IMR-90 (cell line): ENCODE measurements around the gene PDZRN3. TPM values are rescaled to one million over a fixed set of nuclear protein-coding genes. Genes with fewer than 3 reads are reported as not detected.

Experiments
- ATAC-seq: fragments of 200-7000 bp; cut with Tn5 transposase; 2 replicates; pipeline ENCODE4 v1.9.1; 2020; ENCODE audit warnings: low read depth, mild to moderate bottlenecking, moderate library complexity
- BruUV-seq: library from RNA; stranded (reverse); fragments of 400-500 nt; replicated peaks from 2 replicates; lab custom pipeline; 2021; lab: Mats Ljungman, UMichigan
- CTCF ChIA-PET: fragments of 300-600 bp; formaldehyde crosslinking; extraction: SDS; loops from one replicate; lab custom pipeline; 2021; ENCODE audit warnings: antibody characterized with exemption; lab: Yijun Ruan, JAX
- POLR2A ChIA-PET: fragments of 300-600 bp; sonication (Branson Sonifier 250); formaldehyde crosslinking; loops from one replicate; lab custom pipeline; 2022; ENCODE audit warnings: antibody characterized with exemption; ENCODE audit not compliant: unreplicated experiment; lab: Charles Lee
- DNase-seq: peaks from one replicate; pipeline ENCODE4 v3.0.0; 2013
- H2AFZ ChIP-seq: replicated peaks from 2 replicates; pipeline ENCODE3; 2013; ENCODE audit warnings: low read length, mild to moderate bottlenecking; ENCODE audit not compliant: poor library complexity
- H2AK5ac ChIP-seq: 2 replicates; pipeline ENCODE4 v1.6.1; 2013; ENCODE audit warnings: low read depth, low read length, inconsistent platforms
- H2AK9ac ChIP-seq: replicated peaks from 2 replicates; pipeline ENCODE3; 2013; ENCODE audit warnings: mild to moderate bottlenecking, low read depth, low read length, moderate library complexity; ENCODE audit not compliant: poor library complexity
- H2BK120ac ChIP-seq: 2 replicates; pipeline ENCODE4 v1.6.1; 2013; ENCODE audit warnings: low read depth, low read length, inconsistent platforms
- H2BK15ac ChIP-seq: 3 replicates; pipeline ENCODE4 v1.6.1; 2013; ENCODE audit warnings: low read depth, low read length, inconsistent platforms
- H2BK20ac ChIP-seq: 2 replicates; pipeline ENCODE4 v1.6.1; 2013; ENCODE audit warnings: low read depth, mild to moderate bottlenecking, inconsistent platforms, low read length, moderate library complexity
- H2BK5ac ChIP-seq: 2 replicates; pipeline ENCODE4 v1.6.1; 2013; ENCODE audit warnings: mild to moderate bottlenecking, low read depth, low read length, inconsistent platforms; ENCODE audit not compliant: poor library complexity, severe bottlenecking
- H3K14ac ChIP-seq: replicated peaks from 2 replicates; pipeline ENCODE4 v1.6.1; 2013; ENCODE audit warnings: low read depth, low read length, inconsistent platforms
- H3K18ac ChIP-seq: 2 replicates; pipeline ENCODE4 v1.6.1; 2013; ENCODE audit warnings: low read depth, low read length, control low read depth
- H3K23ac ChIP-seq: 2 replicates; pipeline ENCODE4 v1.6.1; 2013; ENCODE audit warnings: low read depth, low read length, inconsistent platforms
- H3K27ac ChIP-seq: 2 replicates; pipeline ENCODE4 v1.5.1; 2013; ENCODE audit warnings: mild to moderate bottlenecking, control low read depth, low read length; ENCODE audit not compliant: insufficient read depth
- H3K27me3 ChIP-seq: 2 replicates; pipeline ENCODE4 v1.6.1; 2013; ENCODE audit warnings: low read length; ENCODE audit not compliant: control insufficient read depth, insufficient read depth
- H3K36me3 ChIP-seq: 2 replicates; pipeline ENCODE4 v1.6.1; 2013; ENCODE audit warnings: low read length, mixed read lengths; ENCODE audit not compliant: control insufficient read depth, insufficient read depth
- H3K4ac ChIP-seq: 2 replicates; pipeline ENCODE4 v1.6.1; 2013; ENCODE audit warnings: low read depth, low read length, inconsistent platforms
- H3K4me1 ChIP-seq: 2 replicates; pipeline ENCODE4 v1.6.1; 2013; ENCODE audit warnings: low read length, mixed read lengths; ENCODE audit not compliant: control insufficient read depth, insufficient read depth
- H3K4me2 ChIP-seq: 2 replicates; pipeline ENCODE4 v1.6.1; 2013; ENCODE audit warnings: low read depth, mild to moderate bottlenecking, control low read depth, low read length, moderate library complexity
- H3K4me3 ChIP-seq: 2 replicates; pipeline ENCODE4 v1.5.1; 2013; ENCODE audit warnings: low read depth, mild to moderate bottlenecking, control low read depth, low read length, moderate library complexity; ENCODE audit not compliant: insufficient read depth
- H3K56ac ChIP-seq: 2 replicates; pipeline ENCODE4 v1.6.1; 2013; ENCODE audit warnings: low read length, inconsistent platforms; ENCODE audit not compliant: insufficient read depth; ENCODE audit errors: extremely low read depth
- H3K79me1 ChIP-seq, 2 experiments: 2 replicates each; pipeline ENCODE4 v1.6.1; 2013; ENCODE audit warnings: low read length in 2 of 2, inconsistent platforms in 1 of 2, low read depth in 1 of 2
- H3K9ac ChIP-seq: 2 replicates; pipeline ENCODE4 v1.6.1; 2013; ENCODE audit warnings: low read depth, low read length, control low read depth
- H3K9me1 ChIP-seq: 2 replicates; pipeline ENCODE4 v1.6.1; 2013; ENCODE audit warnings: low read length, inconsistent platforms; ENCODE audit not compliant: insufficient read depth
- H3K9me3 ChIP-seq: 2 replicates; pipeline ENCODE4 v1.6.1; 2013; ENCODE audit warnings: low read length; ENCODE audit not compliant: control insufficient read depth, insufficient read depth
- H4K20me1 ChIP-seq: 2 replicates; pipeline ENCODE4 v1.6.1; 2013; ENCODE audit warnings: low read length, inconsistent platforms; ENCODE audit not compliant: insufficient read depth
- H4K5ac ChIP-seq: 2 replicates; pipeline ENCODE4 v1.6.1; 2013; ENCODE audit warnings: mild to moderate bottlenecking, low read depth, low read length, control low read depth
- H4K8ac ChIP-seq, 2 experiments: 2 replicates each; pipeline ENCODE4 v1.6.1; 2013; ENCODE audit warnings: low read depth in 2 of 2, low read length in 2 of 2, control low read depth in 1 of 2, inconsistent platforms in 1 of 2
- H4K91ac ChIP-seq: 2 replicates; pipeline ENCODE4 v1.6.1; 2013; ENCODE audit warnings: low read depth, low read length, inconsistent platforms; ENCODE audit not compliant: insufficient read depth
- CEBPB ChIP-seq: IDR thresholded peaks from 2 replicates; pipeline ENCODE4 v1.6.1; 2012; ENCODE audit warnings: low read depth, low read length, improper control_type of control experiment
- MAFK ChIP-seq: IDR thresholded peaks from 2 replicates; pipeline ENCODE4 v1.6.1; 2012; ENCODE audit warnings: low read depth, low read length, improper control_type of control experiment
- WGBS, 2 experiments: methylation state at CpG; one replicate each; pipeline versions ENCODE4 v1.1.5 to v1.1.7; 2013; ENCODE audit warnings: missing lambda C conversion rate in 2 of 2; ENCODE audit not compliant: insufficient read length in 1 of 2; ENCODE audit errors: extremely low coverage in 2 of 2; 5-methylcytosine and 5-hydroxymethylcytosine counted together
- dilution Hi-C: fragments of 300-500 bp; cut with HindIII; formaldehyde crosslinking; loops from one replicate; pipeline ENCODE4 v1.14.3; 2018; ENCODE audit warnings: low sequenced_read_pairs; ENCODE audit not compliant: unreplicated experiment
- in situ Hi-C: fragments of 300-500 bp; cut with MboI; formaldehyde crosslinking; loops from 3 replicates; pipeline ENCODE4 v1.14.3; 2019; ENCODE audit warnings: low sequenced_read_pairs, inconsistent platforms, mixed read lengths
- intact Hi-C: fragments of 100-400 bp; cut with micrococcal nuclease; formaldehyde crosslinking; loops from 2 replicates; pipeline ENCODE4 v1.10.0; 2022
- polyA plus RNA-seq, 3 experiments: library from polyadenylated mRNA; depleted of rRNA; stranded (reverse); fragments of >200 nt; gene quantifications; 2 replicates each; pipeline ENCODE4 v1.2.3, GENCODE V29; 2012; ENCODE audit warnings: low replicate concordance in 1 of 3
- total RNA-seq: library from RNA; depleted of rRNA; stranded (reverse); fragments of >200 nt; gene quantifications from 2 replicates; pipeline ENCODE4 v1.2.3, GENCODE V29; 2012

PDZRN3 gene
- total and polyA plus RNA-seq, 2 of the 4 experiments (the other 2 are of a cell fraction), result 9.4 to 17.0 TPM

GRCh38 chr3:73592154-73593144 is 32.3 kb downstream of the PDZRN3 start:
- ATAC-seq, result no peak

More at GRCh38 chr3:73592154-73593144, 32.3 kb downstream of the PDZRN3 start:
- H4K91ac ChIP-seq, result no peak overlapping the region
- H2AK5ac ChIP-seq, result no peak overlapping the region
- no peak overlapping the region for H3K4me3 ChIP-seq
- no peaks in the 10 kb centered on the region for H3K27me3 ChIP-seq
- H4K5ac ChIP-seq, result no peak overlapping the region
- no peaks in the 10 kb centered on the region; the same call in 1 of the 2 replicates for H4K20me1 ChIP-seq
- no peak overlapping the region for H3K18ac ChIP-seq
- no peak overlapping the region for H3K27ac ChIP-seq
- no peak overlapping the region for H2AK9ac ChIP-seq
- no peak overlapping the region for H3K4ac ChIP-seq
- no peak overlapping the region for H3K23ac ChIP-seq
- no peak overlapping the region for H2BK120ac ChIP-seq
- CTCF ChIA-PET, result no interaction called here
- dilution Hi-C loops, result no loop called here
- peaks cover 0 to 4% of the 10 kb centered on the region in 2 experiments; a peak in 2 of 4 replicates for H3K79me1 ChIP-seq
- no peak for DNase-seq
- 91% methylated on average over 6 of the region's 11 CpGs; no CpG with 5 or more reads in 1 of the 2 experiments for WGBS, 2 experiments
- no peak overlapping the region for H4K8ac ChIP-seq
- POLR2A ChIA-PET, result interaction anchor here (0.6 kb wide), 1 partner anchor 21 kb away, joined by 3 read pairs; no protein-coding TSS in a partner anchor
- no peak overlapping the region for H2BK20ac ChIP-seq
- H3K9me3 ChIP-seq, result no peaks in the 10 kb centered on the region
- no peak overlapping the region for H2BK15ac ChIP-seq
- no peak overlapping the region for H2AFZ ChIP-seq
- peaks cover 3% of the 10 kb centered on the region; the same call in 1 of the 2 replicates for H3K36me3 ChIP-seq
- no peak overlapping the region for H2BK5ac ChIP-seq
- peaks cover 3% of the 10 kb centered on the region; the same call in 1 of the 2 replicates for H3K4me1 ChIP-seq
- in situ Hi-C loops, result no loop called here
- no peak for TF ChIP-seq CEBPB
- peak; percentile 92 for TF ChIP-seq MAFK
- no peak overlapping the region for H3K56ac ChIP-seq
- H3K9me1 ChIP-seq, result no peaks in the 10 kb centered on the region
- no peak overlapping the region for H3K14ac ChIP-seq
- intact Hi-C loops, result no loop called here
- no peak overlapping the region for H3K9ac ChIP-seq
- BruUV-seq, result no TSS peak
- no peak overlapping the region for H3K4me2 ChIP-seq
